GM21390 (cell line): ENCODE data around the gene CLIC5.

Source experiments
- ATAC-seq: cut with Tn5 transposase; IDR thresholded peaks from one replicate; pipeline ENCODE4 v1.9.1; 2021; ENCODE audit not compliant: unreplicated experiment

The CLIC5 gene

GRCh38 chr6:45855642-45856394 is 159.8 kb downstream of the CLIC5 start:
- ATAC-seq, result no peak

GRCh38 chr6:45854149-45854742 is 161.4 kb downstream of the CLIC5 start:
- ATAC-seq, result no peak

- no peak for ATAC-seq
Measured at GRCh38 chr6:45851034-45851400, 164.6 kb downstream of the CLIC5 start.

GRCh38 chr6:45850378-45851033 is 165.2 kb downstream of the CLIC5 start:
- ATAC-seq, result no peak

GRCh38 chr6:45845567-45845966 is 170.1 kb downstream of the CLIC5 start:
- no peak for ATAC-seq

- ATAC-seq, result no peak
Measured at GRCh38 chr6:45844986-45845385, 170.7 kb downstream of the CLIC5 start.

- no peak for ATAC-seq
Measured at GRCh38 chr6:45843848-45844521, 171.7 kb downstream of the CLIC5 start.

- no peak for ATAC-seq
Measured at GRCh38 chr6:45841062-45841461, 174.6 kb downstream of the CLIC5 start.

- ATAC-seq, result no peak
Measured at GRCh38 chr6:45838996-45839395, 176.7 kb downstream of the CLIC5 start.

GRCh38 chr6:45838451-45838850 is 177.2 kb downstream of the CLIC5 start:
- ATAC-seq, result no peak

- ATAC-seq, result no peak
Measured at GRCh38 chr6:45837541-45838200, 178.0 kb downstream of the CLIC5 start.

GRCh38 chr6:45836984-45837383 is 178.7 kb downstream of the CLIC5 start:
- ATAC-seq, result no peak

- ATAC-seq, result no peak
Measured at GRCh38 chr6:45836438-45836824, 179.2 kb downstream of the CLIC5 start.

GRCh38 chr6:45835721-45836437 is 179.8 kb downstream of the CLIC5 start:
- no peak for ATAC-seq

GRCh38 chr6:45832063-45832462 is 183.6 kb downstream of the CLIC5 start:
- no peak for ATAC-seq
